ENCODE results near the gene LAMB2.
A peak's percentile ranks its signal among the peaks of the same experiment; 100 is the strongest.

LAMB2 gene

GRCh38 chr3:49120096-49120437 lies 12.8 kb downstream of the LAMB2 start:
- no peak for DNase-seq

GRCh38 chr3:49119439-49119838 lies 13.4 kb downstream of the LAMB2 start:
- no peak for DNase-seq

GRCh38 chr3:49119036-49119435 lies 13.8 kb downstream of the LAMB2 start:
- no peak for DNase-seq

GRCh38 chr3:49112262-49112661 lies 20.6 kb downstream of the LAMB2 start:
- DNase-seq, result no peak

DNA sequence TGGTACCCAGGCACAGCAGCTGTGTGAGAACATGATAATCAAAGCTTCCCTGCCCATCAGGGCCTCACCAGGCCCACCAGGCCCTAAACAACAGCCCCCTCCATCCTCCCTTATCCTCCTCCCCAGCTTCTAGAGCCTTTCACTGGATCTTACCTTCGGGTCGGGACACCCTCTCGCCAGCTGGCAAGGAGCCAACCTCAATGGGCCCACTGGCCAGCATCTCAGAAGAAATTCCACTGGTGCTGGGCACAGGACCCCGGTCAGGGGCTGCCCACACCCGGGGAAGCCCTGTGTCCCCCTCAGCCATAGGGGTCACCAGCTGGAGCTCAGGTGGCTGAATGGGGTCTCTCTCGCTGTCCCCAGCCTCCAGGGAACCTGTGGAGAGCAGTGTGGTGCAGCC lies 21.5 kb downstream of the LAMB2 start:
- no peak for DNase-seq

GRCh38 chr3:49110780-49111179 lies 22.1 kb downstream of the LAMB2 start:
- DNase-seq, result no peak

DNA sequence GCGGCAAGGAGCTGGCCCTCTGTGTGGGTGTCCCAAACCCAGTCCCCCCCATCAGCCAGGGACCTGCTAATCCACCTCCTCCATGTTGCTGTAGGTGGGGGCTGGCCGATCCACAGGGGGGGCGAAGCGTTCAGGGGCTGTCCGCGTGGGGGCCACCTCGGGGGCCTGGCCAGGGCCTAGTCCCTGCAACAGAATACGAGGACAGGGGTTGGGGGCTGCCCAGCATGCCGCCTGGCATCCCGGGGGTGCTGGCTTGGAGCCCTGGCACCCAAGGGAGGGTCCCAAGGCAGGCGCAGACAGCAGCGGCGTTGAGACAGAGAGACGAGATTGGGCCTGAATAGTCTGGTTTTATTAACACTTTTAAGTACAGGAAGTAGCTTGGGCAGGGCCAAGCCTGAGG lies 24.5 kb downstream of the LAMB2 start:
- no peak for DNase-seq

GRCh38 chr3:49104427-49105291 lies 28.2 kb downstream of the LAMB2 start, which contains the start of gene QARS1:
QARS1 (minus strand) TSS chr3:49104757; CDS start chr3:49104733, 24 bp downstream.
- DNase-seq, result peak; percentile 90

GRCh38 chr3:49104052-49104426 lies 28.8 kb downstream of the LAMB2 start:
- DNase-seq, result no peak

DNA sequence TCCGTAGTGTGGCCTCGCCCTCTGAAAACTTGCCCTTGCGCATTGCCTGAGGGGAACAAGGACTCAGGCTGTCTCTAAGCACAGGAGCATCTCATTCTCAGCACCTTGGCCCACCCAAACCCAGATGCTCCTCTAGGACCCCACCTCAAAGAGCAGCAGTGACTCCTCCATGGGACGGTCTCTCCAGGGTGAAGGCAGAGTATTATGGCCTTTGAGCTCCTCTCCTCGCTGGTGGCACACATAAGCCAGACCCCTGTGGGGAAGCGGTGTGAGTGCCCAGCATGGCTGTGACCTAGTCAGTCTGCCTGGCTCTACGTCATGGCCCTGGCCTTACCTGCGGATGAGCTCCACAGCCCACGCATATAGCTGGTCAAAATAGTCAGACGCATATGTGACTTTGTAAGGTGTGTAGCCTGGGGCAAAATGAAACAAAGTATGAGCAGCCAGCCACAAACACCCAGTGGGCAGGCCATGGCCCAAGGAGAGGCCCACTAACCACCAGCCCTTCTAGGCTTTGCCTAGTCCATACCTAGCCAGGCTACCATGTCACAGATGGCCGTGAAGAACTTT lies 32.7 kb downstream of the LAMB2 start:
- DNase-seq, result no peak

DNA sequence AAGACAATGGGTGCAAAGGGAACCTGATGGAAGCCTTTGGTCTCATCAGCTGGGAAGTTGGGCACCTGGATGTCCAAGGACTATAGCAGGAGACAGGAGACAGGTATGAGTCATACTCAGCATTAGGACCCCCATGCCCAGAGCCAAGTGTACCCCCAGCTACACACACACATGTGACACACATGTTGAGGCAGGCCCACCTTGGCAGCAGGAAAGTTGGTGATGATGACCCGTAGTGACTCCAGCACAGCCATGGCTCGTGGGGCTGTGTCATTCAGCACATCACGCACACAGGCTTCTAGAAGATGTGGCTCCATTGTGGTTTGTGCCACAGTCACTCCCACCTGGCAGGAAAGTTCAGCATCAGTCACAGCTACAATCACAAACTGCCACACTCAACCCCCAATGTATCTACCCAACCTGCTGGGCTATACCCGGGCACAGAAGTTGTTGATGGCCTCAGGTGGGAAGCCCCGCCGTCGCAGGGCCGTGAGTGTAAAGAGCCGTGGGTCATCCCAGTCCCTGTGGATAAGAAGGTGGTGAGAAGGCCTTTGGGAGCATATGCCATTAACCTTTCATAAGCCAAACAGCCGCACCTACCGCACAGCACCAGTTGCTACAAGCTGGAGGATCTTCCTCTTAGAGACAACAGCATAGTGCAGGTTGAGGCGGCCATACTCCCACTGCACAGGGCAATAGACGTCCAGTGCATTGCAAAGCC lies 33.8 kb downstream of the LAMB2 start:
- DNase-seq, result no peak

DNA sequence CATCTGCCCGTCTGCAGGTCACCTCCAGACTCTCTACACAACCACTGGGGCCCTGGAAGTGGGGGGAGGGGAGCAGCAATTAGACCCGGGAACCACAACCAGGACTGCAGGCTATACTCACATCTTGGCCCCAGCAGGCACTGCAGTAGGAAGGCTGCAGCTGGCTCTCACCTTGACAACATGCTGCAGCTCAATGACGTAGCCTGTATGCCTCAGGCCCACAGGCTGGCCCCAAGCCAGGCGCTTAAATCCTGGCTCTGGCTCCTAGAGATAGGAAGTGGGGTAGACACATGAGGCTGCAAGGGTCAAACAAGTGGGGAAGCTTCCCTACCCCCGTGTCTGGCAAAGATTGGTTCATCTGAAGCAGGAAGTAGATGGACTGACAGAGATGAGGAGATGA lies 34.4 kb downstream of the LAMB2 start:
- DNase-seq, result no peak

GRCh38 chr3:49093853-49094767 lies 38.7 kb downstream of the LAMB2 start, which contains the start of gene QRICH1:
QRICH1 (minus strand) TSS chr3:49094071; CDS start chr3:49077017, 17,054 bp downstream.
- peak; percentile 95 for DNase-seq

GRCh38 chr3:49092938-49093852 lies 39.7 kb downstream of the LAMB2 start:
- DNase-seq, result peak; percentile 24

DNA sequence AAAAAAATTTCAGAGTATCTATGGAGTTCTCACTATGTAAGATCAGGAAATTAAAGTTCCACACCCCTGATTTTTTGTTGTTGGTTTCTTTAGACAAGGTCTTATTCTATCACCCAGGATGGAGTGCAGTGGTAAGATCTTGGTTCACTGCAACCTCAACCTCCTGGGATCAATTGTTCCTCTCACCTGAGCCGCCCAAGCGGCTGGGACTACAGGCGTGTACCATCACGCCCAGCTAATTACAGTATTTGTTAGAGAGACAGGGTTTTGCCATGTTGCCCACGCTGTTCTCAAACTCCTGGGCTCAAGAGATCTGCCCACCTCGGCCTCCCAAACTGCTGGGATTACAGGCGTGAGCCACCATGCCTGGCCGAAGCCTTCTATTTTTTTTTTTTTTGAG lies 51.4 kb downstream of the LAMB2 start:
- DNase-seq, result no peak

DNA sequence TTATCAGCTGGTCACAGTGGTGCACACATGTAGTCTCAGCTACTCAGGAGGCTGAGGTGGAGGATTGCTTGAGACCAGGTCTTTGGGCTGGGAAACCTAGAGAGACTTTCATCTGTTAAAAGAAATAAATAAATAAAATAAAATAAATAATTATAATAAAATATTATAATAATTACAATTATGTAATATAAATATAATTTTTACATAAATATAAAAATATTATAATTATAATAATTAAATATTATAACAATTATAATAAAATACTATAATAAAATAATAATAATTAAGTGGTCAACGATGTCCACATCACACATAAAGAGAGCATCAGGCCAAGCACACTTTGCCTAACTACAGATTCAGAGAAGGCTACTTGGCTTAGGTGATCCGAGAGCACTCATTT lies 53.6 kb downstream of the LAMB2 start:
- no peak for DNase-seq

DNA sequence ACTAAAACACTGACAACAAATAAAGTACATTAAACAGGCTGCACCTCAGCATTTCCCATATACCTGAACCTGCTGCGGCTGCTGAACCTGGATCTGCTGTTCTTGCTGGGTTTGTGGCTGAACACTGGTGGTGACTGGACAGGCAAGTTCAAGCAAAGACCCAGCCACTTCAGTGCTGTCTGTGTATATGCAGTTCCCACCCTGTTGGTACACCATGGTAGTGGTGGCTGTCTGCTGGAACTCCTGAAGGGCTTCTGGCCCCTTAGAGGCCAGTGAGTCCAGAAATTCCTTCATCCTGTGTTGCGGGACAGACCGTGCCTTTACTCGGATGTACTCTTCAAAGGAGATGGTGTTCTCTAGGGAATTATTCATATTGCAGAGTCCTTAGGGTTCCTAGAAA lies 56.2 kb downstream of the LAMB2 start:
- DNase-seq, result no peak

GRCh38 chr3:49076116-49076515 lies 56.7 kb downstream of the LAMB2 start:
- DNase-seq, result no peak
